Type B pancreatic cell (in vitro differentiated cells): ENCODE data around the gene PHACTR1. TPM values are rescaled to one million over a fixed set of nuclear protein-coding genes. Genes with fewer than 3 reads are reported as not detected.

ENCODE experiments used
- DNase-seq: peaks from one replicate; pipeline ENCODE4 v3.0.0; 2021; ENCODE audit warnings: mixed read lengths; ENCODE audit not compliant: unreplicated experiment; ENCODE audit errors: extremely low spot score
- H3K27ac Mint-ChIP-seq: 2 replicates; pipeline ENCODE4 v1.8.0; 2021; ENCODE audit warnings: mild to moderate bottlenecking, mixed read lengths
- H3K27me3 Mint-ChIP-seq: 2 replicates; pipeline ENCODE4 v1.8.0; 2021; ENCODE audit warnings: mixed read lengths
- H3K36me3 Mint-ChIP-seq: 2 replicates; pipeline ENCODE4 v1.8.0; 2021; ENCODE audit warnings: mixed read lengths
- H3K4me1 Mint-ChIP-seq: one replicate; pipeline ENCODE4 v1.8.0; 2021; ENCODE audit warnings: mixed read lengths; ENCODE audit not compliant: unreplicated experiment
- H3K4me3 Mint-ChIP-seq: 2 replicates; pipeline ENCODE4 v1.8.0; 2021; ENCODE audit warnings: mild to moderate bottlenecking, mixed read lengths
- H3K9me3 Mint-ChIP-seq: 2 replicates; pipeline ENCODE4 v1.8.0; 2021; ENCODE audit warnings: mixed read lengths
- total RNA-seq: library from RNA; stranded (reverse); gene quantifications from 2 replicates; pipeline ENCODE4 v1.2.1, GENCODE V29; 2021; ENCODE audit warnings: low replicate concordance
- TF ChIP-seq, protein P1 (sequence below): fragments of 200-600 bp; sonication (generic); conservative IDR thresholded peaks from 2 replicates; pipeline ENCODE4 v1.5.0; 2021; ENCODE audit warnings: antibody characterized with exemption, mild to moderate bottlenecking

PHACTR1 gene
- total RNA-seq, 1 donor from 2014 or later, result 12.3 TPM

- peaks cover 12% of the 10 kb centered on the region for H3K4me1 Mint-ChIP-seq
- no peak overlapping the region for H3K27ac Mint-ChIP-seq
- no peak overlapping the region for H3K4me3 Mint-ChIP-seq
- H3K36me3 Mint-ChIP-seq, result peaks cover 2% of the 10 kb centered on the region
- no peaks in the 10 kb centered on the region for H3K27me3 Mint-ChIP-seq
- TF ChIP-seq, protein P1, sequence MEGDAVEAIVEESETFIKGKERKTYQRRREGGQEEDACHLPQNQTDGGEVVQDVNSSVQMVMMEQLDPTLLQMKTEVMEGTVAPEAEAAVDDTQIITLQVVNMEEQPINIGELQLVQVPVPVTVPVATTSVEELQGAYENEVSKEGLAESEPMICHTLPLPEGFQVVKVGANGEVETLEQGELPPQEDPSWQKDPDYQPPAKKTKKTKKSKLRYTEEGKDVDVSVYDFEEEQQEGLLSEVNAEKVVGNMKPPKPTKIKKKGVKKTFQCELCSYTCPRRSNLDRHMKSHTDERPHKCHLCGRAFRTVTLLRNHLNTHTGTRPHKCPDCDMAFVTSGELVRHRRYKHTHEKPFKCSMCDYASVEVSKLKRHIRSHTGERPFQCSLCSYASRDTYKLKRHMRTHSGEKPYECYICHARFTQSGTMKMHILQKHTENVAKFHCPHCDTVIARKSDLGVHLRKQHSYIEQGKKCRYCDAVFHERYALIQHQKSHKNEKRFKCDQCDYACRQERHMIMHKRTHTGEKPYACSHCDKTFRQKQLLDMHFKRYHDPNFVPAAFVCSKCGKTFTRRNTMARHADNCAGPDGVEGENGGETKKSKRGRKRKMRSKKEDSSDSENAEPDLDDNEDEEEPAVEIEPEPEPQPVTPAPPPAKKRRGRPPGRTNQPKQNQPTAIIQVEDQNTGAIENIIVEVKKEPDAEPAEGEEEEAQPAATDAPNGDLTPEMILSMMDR, result no peak
- no peak for DNase-seq
- H3K9me3 Mint-ChIP-seq, result no peaks in the 10 kb centered on the region
Observed at GRCh38 chr6:13260831-13261230, 544.3 kb downstream of the PHACTR1 start.

DNA sequence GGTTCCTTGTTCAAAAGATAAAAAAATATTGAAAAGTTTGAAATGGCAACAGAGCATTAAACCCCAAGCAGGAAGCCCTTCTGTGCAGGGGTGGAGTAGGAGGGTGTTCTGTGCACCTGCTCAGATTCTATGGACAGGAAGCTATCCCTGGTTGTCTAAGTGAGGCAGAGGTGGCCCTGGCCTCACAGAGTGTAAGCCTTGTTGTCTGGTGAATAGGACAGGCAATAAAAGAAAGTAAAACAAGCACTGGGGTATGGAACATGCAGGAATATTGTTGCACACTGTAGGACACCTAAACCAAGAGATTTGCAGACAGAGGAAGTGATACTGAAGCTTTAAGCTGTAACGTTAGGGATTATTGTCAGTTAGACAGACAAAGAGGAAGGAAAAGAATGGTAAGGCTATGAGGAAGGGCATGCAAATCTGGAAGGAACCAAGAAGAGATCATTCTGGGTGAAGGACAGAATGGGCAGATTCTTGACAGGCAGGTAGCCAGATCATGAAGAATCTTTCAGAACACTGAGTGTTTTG is 545.0 kb downstream of the PHACTR1 start:
- Mint-ChIP-seq H3K27ac (no peak overlapping the region), H3K4me1 (peaks cover 12% of the 10 kb centered on the region), H3K27me3 (no peaks in the 10 kb centered on the region), H3K9me3 (no peaks in the 10 kb centered on the region), H3K4me3 (no peak overlapping the region), H3K36me3 (peaks cover 5% of the 10 kb centered on the region)
- TF ChIP-seq, protein P1, result no peak
- DNase-seq, result no peak

DNA sequence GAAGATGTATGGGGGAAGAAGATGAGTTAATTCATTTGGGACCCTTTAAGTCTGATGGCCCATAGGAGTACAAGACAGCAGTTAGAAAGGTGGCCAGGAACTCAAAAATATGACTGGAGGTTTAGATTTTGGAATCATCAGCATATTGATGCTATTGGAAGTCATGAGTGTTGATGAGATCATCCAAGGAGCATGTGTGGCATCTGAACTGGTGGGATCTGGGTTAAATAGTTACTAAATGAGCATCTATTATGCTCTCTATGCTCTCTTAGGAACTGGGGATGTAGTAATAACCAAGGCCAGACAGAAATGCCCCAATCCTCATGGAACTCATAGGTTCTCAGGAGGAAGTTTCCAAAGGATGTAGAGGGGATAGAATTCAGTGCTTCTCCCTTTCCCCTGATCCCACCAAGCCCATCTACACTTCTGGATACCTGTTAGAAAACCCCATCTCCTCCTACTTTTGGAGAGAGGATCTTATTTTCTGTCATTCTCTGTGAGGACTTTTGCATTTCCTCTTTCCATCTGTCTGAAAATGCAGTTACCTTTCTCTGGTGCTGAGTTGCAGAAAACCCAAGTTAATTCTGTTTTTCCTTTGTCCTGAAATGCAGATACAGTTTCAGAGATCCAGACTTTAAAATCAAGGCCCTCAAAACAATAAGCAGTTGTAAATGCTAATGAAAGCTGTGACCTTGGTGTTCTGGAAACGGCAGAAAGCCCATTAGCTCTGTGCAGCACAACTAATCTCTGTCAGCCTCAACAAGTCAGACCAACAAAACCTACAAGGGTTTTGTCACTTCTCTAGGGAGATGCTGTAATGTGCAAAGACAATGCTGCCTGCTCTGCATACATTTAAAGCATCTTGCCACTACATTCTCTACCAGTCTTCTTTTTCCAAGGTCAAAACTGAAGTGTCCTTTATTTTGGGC is 546.0 kb downstream of the PHACTR1 start:
- Mint-ChIP-seq H3K27ac (no peak overlapping the region), H3K36me3 (peaks cover 13% of the 10 kb centered on the region), H3K4me3 (no peak overlapping the region), H3K27me3 (no peaks in the 10 kb centered on the region), H3K9me3 (no peaks in the 10 kb centered on the region), H3K4me1 (peaks cover 12% of the 10 kb centered on the region)
- DNase-seq, result no peak
- TF ChIP-seq, protein P1, result no peak

DNA sequence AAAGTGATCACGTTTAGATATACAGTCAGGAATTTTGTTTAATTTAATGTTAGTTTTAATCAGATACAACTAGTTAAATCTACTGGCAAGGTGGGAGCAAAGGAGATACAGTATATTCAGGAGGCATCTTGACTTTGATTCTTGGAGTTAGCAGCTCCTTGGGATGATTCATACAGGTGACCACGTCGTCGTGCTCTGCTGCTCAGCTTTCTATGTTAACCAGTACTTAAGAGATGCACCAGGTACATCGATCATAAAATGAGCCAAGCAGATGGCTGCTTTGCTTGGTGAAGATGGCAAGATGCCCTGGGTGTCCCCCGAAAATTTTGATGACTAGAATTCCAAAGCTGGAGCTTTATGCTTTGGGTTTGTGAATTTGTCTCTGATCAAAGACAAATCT is 547.1 kb downstream of the PHACTR1 start:
- H3K27ac Mint-ChIP-seq, result no peak overlapping the region
- H3K4me1 Mint-ChIP-seq, result peaks cover 13% of the 10 kb centered on the region
- no peaks in the 10 kb centered on the region for H3K9me3 Mint-ChIP-seq
- H3K27me3 Mint-ChIP-seq, result no peaks in the 10 kb centered on the region
- no peak overlapping the region for H3K4me3 Mint-ChIP-seq
- TF ChIP-seq, protein P1, result no peak
- no peak for DNase-seq
- H3K36me3 Mint-ChIP-seq, result peaks cover 13% of the 10 kb centered on the region

DNA sequence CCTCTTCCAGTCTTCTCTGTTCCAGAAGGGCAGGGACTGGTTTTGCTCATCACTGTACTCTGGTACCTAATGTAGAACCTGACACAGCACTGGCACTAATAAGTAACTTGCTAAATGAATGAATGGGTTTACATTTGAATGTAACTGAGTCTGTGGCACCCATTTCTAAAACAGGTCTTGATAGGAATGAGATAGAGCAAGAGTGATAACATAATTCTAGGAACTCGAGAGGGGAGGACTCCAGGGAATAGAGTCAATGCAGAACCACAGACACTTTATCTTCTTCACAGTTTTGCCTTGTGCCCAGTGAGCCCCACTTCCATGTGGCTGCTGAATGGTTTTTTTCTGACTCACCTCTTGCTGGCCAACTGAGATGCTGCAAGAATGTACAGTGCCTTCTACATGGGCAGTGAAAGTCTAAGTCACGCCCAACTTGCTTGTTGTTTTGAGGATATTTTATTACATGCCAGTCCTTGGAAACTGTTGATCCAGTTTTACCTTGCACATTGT is 550.6 kb downstream of the PHACTR1 start:
- peaks cover 15% of the 10 kb centered on the region for H3K4me1 Mint-ChIP-seq
- no peak for DNase-seq
- no peak overlapping the region for H3K4me3 Mint-ChIP-seq
- no peak overlapping the region for H3K27ac Mint-ChIP-seq
- TF ChIP-seq, protein P1, result no peak
- peaks cover 16% of the 10 kb centered on the region for H3K36me3 Mint-ChIP-seq
- no peaks in the 10 kb centered on the region for H3K9me3 Mint-ChIP-seq
- H3K27me3 Mint-ChIP-seq, result no peaks in the 10 kb centered on the region
